HG03095 (cell line): ENCODE results near the gene NTMT1.

Experiments
- ATAC-seq: cut with Tn5 transposase; IDR thresholded peaks from one replicate; pipeline ENCODE4 v1.9.1; 2021; ENCODE audit warnings: moderate library complexity; ENCODE audit not compliant: unreplicated experiment

NTMT1 gene

DNA sequence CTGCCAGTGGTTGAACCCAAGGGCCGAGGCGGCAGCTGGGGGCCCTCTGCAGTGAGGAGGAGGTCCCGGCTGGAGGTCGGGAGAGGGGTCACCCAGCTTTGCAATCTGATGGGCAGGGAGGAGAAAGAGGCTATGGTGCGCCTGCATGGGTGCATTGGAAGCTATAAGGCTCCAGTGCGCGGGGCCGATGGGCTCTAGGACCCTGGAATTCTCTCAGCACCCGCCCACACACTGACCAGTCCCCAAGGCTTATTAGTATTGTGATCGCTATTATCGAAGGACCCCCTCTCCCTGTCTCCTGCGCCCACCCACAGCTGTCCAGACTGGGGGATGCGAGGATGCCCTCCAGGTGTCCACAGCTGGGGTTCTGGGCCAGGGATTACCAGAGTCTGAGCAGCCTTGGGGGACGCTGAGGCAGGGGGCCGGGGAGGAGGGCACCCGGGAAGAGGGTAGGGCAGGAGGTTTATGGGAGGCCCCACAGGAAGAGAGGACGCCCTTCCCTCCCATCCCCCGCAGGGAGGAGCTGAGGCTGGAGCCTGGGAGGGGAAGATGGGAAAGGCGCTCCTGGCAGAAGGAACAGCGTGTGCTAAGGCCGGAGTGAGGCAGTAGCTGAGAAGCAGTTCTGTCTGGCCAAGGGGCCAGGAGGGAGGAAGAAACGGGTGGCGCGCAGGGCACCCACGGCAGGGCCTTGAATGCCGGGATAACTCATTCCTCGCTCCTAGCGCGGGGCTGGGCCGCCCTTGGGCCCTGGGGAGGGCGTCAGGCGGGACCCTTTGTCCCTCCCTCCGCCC, 29.2 kb upstream of the NTMT1 start:
- ATAC-seq, result no peak

DNA sequence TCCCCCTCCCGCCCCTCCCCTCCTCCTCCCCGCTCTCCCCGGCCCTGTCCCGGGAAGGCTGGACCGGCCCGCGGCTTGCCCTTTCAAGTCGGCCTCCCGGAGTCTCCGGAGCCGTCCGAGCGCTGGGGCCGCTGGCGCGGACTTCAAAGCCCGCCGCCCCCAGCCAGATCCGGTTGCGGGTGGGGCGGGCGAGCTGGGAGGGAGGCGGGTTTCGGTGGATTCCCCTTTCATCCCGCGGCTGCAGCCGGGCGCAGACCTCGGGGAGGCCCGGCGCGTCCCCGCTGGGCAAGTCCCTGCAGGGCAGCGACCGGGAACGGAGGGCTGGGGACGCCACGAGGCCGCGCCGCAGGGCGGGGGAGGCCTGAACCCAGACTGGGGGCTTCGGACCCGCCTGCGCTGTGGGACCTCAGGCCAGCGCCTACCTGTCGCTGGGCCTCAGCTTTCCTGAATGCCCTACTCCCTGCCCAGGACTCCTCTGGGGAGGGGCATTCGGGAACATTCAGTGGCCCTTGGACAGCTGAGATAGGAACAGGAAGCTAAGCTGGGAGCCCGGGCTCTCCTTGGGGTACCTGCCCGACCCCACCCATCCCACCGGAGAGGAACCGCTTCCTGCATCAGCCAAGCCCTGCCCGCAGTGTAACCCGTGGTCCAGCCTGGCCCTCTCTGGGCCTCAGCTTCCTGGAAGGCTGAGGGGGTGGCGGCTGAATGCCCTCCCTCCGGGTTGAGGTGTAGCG, 28.4 kb upstream of the NTMT1 start:
- ATAC-seq, result no peak

DNA sequence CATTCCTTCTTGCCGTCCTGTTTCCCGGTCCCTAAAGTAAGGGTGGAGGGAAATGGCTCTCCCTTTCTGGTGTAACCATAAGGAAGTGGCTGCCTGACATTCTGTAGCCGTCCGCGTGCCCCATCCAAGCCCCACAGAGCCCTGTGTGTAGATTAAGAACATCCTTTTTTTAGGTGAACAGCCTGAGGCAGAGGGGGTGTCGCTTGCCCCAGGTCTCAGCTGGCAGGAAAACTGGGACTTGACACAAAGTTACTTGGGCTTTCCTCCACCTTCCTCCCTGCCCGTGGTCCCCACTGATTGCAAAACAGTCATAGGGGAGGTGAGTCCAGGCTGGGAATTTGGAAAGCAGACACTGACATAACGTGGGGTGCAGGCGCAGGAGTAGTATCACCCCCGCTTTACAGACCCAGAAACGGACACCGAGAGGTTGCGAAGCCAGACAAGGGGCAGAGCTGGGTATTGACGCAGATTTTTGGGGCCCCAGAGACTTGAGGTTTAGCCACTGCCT, 27.8 kb upstream of the NTMT1 start:
- no peak for ATAC-seq

DNA sequence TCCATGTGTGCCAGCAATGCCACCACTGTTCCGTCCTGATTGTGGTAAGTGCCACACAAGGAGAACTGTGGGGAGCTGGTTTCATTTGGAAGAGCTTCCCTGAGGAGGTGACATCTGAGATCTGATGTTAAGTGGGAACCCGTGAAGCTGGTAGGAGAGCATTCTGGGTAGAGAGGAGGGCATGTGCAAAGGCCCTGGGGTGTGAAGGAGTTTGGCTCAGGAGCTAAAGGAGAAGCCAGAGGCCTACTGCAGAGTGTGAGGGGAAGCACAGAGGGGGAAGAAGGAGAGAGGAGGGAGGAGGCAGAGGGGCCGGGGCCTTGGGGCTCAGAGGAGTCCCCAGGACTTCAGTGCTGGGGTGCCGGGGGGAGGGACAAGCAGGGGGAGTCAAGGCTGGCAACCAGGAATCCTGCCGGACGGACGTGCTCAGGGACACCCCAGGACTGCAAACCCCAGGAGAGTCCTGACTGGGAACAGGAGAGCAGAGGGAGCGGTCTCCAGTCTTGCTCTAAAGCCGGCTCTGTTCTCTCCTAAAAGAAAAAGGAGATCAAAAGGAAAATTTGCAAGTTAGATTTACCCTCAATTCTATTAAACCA, 24.8 kb upstream of the NTMT1 start:
- no peak for ATAC-seq

DNA sequence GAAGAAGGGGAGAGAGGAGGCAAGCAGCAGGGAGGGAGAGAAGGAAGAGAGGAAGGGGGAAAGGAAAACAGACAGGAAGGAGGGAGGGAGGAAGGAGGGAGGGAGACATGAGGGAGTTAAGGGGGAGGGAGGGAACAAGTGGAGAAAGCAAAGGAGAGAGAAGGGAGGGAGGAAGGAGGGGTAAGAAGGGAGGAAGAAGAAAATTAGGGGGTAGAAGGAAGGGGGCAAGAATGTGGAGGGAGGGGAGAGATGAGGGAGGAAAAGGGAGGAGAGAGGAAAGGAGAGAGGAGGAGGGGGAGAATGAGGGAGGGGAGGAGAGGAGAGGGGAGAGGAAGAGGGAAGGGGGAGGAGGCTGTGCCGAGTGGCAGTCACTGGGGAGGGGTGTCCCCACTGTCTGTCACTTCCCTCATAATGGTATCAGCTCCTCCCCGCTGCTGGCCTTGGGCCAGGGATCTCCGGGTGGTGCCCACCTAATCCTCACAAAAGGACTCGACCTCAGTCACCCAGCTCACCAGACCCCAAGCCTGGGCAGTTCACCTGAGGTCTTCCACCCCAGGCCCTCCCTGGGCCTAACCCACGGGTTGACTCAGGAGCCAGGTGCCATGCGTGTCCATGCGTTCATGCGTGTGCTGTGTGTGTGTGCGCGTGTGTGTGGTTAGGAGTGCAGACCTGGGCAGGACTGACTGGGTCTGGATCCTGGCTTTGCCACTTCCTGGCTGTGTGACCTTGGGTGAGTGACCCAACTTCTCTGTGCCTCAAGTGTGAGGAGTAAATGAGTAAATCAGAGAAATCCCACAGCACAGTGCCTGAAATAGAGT, 23.2 kb upstream of the NTMT1 start:
- no peak for ATAC-seq

DNA sequence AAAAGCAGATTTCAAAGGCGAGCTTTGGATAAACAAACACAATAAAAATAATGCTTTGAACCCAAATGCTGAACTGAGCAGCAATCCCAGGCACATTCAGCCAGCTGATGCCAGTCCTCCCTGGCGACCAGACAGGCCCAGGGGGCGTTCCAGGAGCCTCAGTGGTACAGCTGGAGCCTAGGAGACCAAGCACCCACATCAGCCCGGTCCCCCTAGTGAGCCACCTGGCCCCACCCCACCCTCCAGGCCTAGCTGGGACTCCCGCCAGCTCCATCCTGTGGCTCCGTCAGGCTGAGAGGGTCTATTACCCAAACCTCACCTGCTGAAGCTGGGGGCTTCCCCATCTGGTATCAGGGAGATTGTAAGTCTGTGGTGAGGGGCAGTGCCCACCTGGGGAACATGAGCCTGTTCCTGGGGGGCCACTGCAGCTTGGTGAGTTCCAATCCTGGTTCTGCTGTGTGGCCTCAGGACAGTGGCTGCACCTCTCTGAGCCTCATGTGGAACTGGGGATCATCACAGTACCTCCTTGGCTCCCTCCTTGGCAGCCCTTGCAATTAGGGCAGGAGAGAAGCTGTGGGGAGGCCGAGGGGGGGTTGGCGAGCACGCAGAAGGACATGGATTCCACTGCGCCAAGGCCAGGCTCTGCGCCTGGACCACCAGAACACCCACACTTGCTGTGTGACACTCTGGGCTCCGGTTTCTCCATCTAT, 21.8 kb upstream of the NTMT1 start:
- no peak for ATAC-seq

DNA sequence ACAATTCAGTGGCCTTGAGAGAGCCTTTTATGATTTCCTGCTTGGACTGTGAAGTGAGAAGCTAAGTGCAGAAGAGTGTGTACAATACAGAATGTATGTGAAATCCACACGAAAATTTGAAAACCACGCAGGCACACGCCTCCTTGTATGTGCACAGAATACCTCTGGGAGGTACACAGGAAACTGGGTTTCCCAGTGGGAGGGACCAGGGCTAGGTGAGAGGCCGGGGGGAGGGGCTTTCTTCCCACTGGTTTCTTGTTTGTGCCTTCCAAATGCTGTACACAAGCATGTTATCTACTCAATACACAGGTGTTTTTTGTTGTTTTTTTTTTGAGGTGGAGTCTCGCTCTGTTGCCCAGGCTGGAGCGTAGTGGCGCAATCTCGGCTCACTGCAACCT, 21.2 kb upstream of the NTMT1 start:
- no peak for ATAC-seq

DNA sequence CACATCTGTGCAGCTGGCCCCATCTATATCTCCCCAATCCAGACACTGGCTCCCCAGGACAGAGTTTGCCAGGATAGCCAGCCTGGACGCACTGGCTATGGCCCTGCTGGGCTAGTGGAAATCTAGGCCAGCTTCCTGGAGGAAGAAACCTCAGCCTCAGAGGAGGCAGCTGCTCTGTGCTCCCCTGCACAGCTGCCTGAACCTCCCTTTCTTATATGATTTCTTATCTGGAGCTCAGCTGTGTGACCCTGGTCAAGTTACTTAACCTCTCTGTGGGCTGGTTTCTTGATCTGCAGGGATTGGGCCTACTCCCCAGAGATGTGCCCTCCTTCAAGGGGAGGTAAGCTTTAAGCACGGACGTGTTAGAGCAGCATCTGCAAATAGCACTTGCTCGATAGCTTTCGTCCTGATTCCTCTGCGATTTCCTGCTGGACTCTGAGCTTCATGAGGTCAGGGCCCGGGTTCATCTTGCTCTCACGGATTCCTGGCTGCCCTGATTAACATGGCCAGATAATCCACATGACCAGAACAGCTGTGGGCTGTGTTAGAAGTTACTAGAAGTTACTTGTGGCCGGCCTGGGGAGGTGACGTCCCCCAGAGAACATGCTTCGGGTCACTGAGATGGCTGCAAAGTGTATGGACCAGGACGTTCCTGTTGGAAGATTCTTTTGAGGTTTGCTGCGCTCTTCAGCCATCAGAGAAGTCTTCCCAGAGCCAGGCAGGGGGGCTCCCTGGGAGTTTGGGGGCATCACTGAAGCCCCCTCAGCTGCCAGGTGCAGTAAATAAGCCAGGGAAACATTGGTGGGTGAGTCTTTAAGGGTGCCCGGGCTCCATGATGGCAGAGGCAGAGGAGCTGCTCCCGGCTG, 19.6 kb upstream of the NTMT1 start:
- no peak for ATAC-seq

DNA sequence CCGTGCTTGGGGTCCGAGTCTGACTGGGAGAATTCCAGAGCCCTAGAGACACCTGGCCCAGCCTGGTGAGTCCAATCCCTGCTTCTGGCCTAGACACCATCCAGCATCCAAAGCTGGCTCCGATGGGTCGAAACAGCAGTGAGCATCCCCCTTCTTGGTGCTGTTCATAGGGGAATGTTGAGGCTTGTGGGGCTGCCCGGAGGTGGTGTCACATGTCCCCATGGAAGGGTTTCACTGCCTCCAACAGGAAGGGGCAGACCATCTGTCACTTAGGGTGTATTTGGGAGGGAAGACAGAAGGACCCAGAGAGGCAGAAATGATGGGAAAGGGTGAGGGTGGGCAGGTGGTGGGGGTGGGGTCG, 19.0 kb upstream of the NTMT1 start:
- no peak for ATAC-seq

DNA sequence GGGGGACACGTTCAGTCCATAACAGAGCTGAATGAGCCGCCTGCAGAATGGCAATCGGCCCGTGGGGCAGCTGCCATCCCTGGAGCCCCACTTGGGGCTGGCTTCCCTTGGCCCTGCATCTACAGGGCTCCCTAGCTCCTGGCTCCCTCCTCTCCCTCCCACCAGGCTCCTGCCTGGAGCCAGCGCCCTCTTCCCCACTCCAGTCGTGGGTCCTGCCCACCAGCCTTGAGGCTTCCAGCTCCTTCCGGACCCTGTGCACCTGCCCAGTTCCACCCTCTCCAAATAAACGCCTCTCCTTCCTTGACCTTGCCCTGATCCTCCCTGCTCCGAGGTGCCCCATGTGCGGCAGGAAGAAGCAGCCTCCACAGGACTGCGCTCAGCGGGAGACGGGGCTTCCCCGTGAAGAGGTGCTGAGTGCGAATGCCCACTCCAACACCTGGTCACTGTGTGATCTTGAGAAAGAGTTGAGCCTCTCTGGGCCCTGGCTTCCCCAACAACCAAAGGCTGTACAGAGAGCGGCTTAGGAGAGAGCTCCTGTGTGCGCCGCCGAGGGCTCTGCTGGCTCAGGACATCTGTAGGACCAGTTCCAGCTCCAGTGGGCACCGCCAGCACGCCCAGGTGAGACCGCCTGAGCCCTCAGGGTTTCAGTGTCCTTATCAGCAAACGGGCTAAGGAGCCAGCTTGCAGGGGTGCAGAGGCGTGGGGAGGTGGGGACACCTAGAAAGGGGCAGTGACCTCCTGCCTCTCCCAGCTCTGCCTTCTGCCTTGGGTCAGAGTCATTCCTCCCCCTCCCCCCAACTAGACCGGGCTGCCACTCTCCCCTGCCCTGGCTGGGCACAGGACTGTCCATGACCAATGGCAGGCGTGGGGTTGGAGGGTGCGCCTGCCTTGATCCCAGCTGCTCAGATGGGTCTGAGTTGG, 17.1 kb upstream of the NTMT1 start:
- no peak for ATAC-seq

DNA sequence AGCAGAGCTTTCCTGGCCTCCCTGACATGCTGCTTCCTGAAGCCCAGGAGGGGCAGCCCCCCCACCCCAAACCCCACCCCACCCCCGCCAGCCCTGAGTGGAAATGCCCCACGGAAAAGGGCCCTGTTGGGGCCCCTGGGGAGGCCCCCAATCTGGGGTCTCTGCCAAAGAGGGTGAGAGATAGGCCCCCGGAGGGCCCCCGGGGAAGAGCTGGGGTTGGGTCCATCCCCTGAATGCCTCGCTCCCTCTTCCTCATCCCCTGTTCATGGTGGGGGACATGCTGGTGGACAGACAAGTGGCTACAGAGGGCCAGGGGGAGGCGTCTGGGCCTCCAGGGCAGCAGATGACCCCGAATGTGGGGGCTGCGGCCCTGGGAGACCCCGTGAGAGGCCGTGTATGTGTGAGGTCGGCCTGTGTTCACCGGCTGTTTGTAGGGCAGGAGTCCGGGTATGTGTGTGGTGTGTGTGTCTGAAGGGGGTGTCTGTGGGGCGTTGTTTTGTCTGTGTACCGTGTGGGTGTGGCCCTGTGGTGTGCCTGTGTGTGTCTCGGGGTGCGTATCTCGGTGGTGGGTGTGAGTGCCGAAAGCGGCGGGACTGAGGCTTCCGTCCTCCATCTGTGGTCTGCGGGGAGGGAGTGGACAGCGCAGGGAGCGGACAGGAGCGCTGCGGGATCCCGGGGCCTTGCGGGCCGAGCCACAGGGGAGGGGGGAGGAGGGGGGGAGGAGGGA, 16.3 kb upstream of the NTMT1 start:
- no peak for ATAC-seq

DNA sequence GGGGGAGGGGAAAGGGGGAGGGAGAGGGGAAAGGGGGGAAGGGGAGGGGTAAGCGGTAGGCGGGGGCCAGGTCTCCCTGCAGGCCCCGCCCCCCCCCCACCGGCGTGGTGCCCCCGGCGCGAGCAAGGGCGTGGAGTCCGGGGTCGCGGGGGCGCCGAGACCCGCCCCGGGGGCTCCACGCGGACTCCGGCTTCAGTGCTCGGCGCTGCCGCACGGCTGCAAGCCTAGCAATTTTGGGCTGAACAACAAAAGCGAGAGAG, 15.8 kb upstream of the NTMT1 start:
- ATAC-seq, result no peak

DNA sequence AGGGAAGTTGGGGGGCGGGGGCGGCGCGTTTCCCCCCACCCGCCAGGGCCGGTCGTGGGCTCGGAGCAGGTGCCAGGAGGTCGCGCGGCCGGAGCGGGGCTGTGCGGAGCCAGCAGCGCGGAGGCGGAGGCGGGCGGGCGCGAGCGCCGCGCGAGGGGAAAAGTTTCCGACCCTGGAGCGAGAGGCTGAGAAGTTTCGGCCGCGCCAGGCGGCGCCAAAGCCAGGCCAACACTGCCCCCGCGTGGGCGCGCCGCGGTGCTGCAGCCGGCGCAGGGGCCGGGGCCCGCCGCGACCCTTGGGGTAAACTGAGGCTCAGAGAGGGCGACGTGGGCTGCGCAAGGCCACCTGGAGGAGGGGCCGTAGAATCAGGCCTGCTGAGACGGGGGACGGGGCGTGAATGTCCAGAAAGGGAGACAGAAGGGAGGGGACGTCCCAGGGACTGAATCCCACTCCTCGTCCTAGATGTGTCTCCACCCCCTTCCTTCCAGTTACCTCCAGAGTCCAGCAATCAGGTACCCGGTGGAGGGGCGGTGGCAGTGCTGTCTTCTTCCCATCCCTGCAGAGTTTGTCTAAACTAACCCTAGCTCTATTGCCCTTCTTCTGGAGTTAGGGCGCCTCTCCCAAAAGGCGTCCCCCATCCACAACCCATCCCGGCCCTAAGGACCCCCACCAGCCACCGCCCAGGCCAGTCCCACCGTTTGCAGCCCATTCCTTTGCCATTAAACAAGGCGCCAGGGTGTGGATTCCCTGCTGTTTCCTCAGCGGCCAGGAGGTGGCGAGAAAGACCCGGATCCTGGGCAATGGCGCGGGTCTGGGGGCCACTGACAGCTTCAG, 15.3 kb upstream of the NTMT1 start:
- no peak for ATAC-seq

DNA sequence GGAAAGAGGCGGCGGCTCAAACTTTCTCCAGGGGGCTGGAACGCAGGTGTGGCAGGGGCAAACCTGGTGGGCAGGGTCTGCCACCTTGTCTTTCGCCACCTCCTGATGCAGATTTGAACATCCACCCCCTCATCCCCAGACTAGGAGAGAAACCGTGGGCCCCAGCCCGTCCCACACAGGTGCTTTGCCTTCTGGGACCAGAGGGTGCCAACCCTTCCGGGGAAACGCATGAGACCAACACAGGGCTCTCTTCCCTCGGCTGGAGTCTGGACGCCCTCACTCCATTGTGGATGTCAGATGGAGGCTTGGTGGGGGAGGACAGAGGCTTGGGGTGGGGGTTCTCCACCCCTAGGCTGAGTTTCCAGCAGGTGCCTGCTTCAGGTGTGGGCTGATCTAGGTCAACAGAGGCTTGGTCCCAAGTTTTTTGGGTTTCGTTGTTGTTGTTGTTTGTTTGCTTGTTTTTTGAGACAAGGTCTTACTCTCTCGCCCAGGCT, 14.6 kb upstream of the NTMT1 start:
- ATAC-seq, result no peak

DNA sequence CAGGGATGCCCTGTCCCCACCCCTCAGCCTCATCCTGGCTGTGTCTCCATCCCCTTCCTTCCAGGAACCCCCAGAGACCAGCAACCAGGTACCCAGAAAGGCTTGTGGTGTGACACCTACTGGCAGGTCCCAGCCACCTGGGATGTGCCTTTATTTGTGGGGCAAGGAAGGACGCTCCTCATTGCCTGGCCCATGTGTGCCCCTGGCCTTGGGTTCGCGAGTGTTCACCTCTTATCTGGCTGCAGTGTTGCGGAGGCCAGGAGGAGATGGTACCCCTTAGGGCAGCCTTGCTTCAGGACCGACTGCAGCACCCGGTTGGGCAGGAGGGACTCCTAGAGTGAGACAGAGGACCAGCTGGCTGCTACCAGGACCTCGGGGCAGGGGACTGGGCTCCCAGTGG, 13.8 kb upstream of the NTMT1 start:
- no peak for ATAC-seq

DNA sequence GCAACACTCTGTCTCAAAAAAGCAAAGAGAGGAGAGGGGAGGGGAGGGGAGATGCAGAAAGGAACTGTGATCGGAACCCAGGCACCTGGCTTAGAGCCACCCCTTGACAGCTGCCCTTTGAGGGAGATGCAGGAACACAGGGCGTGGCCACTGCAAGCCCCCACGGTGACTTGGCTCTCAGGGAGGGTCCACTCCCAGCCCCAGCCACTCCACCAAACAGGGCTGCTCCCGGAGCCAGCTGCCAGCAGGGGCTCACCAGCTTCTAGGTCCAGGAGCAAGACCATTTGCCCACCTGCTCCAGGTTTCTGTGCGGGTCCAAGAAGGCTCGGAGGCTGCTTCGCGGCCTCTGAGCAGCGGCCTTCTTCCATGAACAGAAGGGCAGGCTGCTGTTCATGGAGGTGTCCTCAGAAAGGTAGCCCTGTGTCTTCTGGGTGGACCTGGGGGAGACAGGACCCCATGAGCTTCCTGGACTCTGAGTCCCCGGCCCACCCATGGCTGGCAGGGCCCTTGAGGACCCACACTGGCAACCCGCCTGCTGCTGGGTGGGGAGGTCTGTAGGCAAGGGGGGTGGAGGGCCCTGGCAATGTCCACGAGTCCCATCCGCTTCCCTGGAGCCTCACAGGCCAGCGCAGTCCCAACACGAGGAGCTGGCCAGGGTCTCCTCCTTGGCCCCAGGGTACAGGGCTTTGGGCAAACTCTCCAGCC, 13.0 kb upstream of the NTMT1 start:
- ATAC-seq, result no peak
